Mesendoderm (in vitro differentiated cells): Measurements from ENCODE around the gene HECTD2.
"Not testable (repeated sequence)": the region's sequence is repeated elsewhere in the genome, so short reads cannot be mapped to it uniquely, and the experiment has no call there.

Source experiments
- DNase-seq: peaks from one replicate; pipeline ENCODE4 v3.0.0; 2013
- H2AK5ac ChIP-seq: 2 replicates; pipeline ENCODE4 v1.6.1; 2013; ENCODE audit warnings: low read length, inconsistent platforms
- H2BK120ac ChIP-seq: 2 replicates; pipeline ENCODE4 v1.6.1; 2013; ENCODE audit warnings: low read depth, mild to moderate bottlenecking, low read length, moderate library complexity, mixed read lengths
- H2BK15ac ChIP-seq: replicated peaks from 2 replicates; pipeline ENCODE4 v1.6.1; 2013; ENCODE audit warnings: low read depth, mild to moderate bottlenecking, moderate library complexity
- H2BK5ac ChIP-seq: 2 replicates; pipeline ENCODE4 v1.6.1; 2013; ENCODE audit warnings: low read length, inconsistent platforms
- H3K18ac ChIP-seq: 2 replicates; pipeline ENCODE4 v1.6.1; 2013; ENCODE audit warnings: mild to moderate bottlenecking, low read length, mixed read lengths
- H3K23ac ChIP-seq: one replicate; pipeline ENCODE4 v1.6.1; 2013; ENCODE audit warnings: low read length
- H3K27ac ChIP-seq: 2 replicates; pipeline ENCODE4 v1.5.1; 2013; ENCODE audit warnings: low read depth, mild to moderate bottlenecking, inconsistent platforms, low read length, moderate library complexity
- H3K27me3 ChIP-seq: 2 replicates; pipeline ENCODE4 v1.6.1; 2013; ENCODE audit warnings: low read length, control low read depth, mild to moderate bottlenecking, inconsistent platforms; ENCODE audit not compliant: insufficient read depth, poor library complexity
- H3K36me3 ChIP-seq: 2 replicates; pipeline ENCODE4 v1.6.1; 2013; ENCODE audit warnings: low read length, inconsistent platforms; ENCODE audit not compliant: control insufficient read depth, insufficient read depth
- H3K4ac ChIP-seq: one replicate; pipeline ENCODE4 v1.6.1; 2013; ENCODE audit warnings: low read depth, mild to moderate bottlenecking, low read length, moderate library complexity
- H3K4me1 ChIP-seq: 2 replicates; pipeline ENCODE4 v1.6.1; 2013; ENCODE audit warnings: low read depth, low read length, inconsistent platforms; ENCODE audit not compliant: control insufficient read depth
- H3K4me2 ChIP-seq: 2 replicates; pipeline ENCODE4 v1.6.1; 2013; ENCODE audit warnings: low read length
- H3K4me3 ChIP-seq: 2 replicates; pipeline ENCODE4 v1.5.1; 2013; ENCODE audit warnings: mild to moderate bottlenecking, low read length
- H3K56ac ChIP-seq: one replicate; pipeline ENCODE4 v1.6.1; 2013; ENCODE audit warnings: low read length
- H3K79me1 ChIP-seq: 2 replicates; pipeline ENCODE4 v1.6.1; 2013; ENCODE audit warnings: low read length, inconsistent platforms
- H3K79me2 ChIP-seq: 2 replicates; pipeline ENCODE4 v1.6.1; 2013; ENCODE audit warnings: mild to moderate bottlenecking, low read length; ENCODE audit not compliant: control insufficient read depth, insufficient read depth
- H3K9ac ChIP-seq: 2 replicates; pipeline ENCODE4 v1.6.1; 2013; ENCODE audit warnings: low read length, inconsistent platforms
- H4K5ac ChIP-seq: one replicate; pipeline ENCODE4 v1.6.1; 2013; ENCODE audit warnings: low read length
- H4K8ac ChIP-seq: one replicate; pipeline ENCODE4 v1.6.1; 2013; ENCODE audit warnings: low read depth, mild to moderate bottlenecking, control low read depth, low read length, moderate library complexity
- WGBS: extraction: QIAGEN DNeasy Blood & Tissue Kit; methylation state at CpG from one replicate; pipeline ENCODE4 v1.1.7; 2013; ENCODE audit warnings: low lambda C conversion rate, missing lambda C conversion rate; ENCODE audit not compliant: insufficient coverage; ENCODE audit errors: extremely low coverage; 5-methylcytosine and 5-hydroxymethylcytosine counted together

Gene HECTD2

DNA sequence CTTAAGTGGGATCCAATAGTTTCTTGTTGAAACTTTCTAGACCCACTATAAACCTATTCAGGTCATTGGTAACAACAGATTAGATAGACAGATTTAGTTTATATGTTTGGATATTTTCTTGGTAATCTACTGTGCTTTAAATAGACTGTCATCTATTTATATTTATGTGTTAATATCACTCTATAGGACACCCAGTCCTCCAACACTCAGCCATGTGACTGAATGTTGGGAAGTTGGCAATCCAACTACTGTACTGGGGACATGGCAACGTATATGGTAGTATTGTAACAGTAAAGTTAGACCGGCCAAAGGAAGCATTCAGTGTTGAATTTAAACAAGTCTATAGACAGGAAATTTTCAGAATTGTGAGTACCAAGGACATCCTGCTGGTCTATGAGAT is 42.6 kb upstream of the HECTD2 start:
- H3K4me1 ChIP-seq = no peaks in the 10 kb centered on the region
- H3K18ac ChIP-seq = no peak overlapping the region
- H3K27me3 ChIP-seq = no peaks in the 10 kb centered on the region
- H3K79me2 ChIP-seq = no peaks in the 10 kb centered on the region
- DNase-seq = no peak
- no peaks in the 10 kb centered on the region for H3K79me1 ChIP-seq
- H3K4me3 ChIP-seq = no peak overlapping the region
- no peak overlapping the region for H3K4me2 ChIP-seq
- H4K5ac ChIP-seq = no peak overlapping the region
- WGBS = no CpG with 5 or more reads among the region's 2 CpGs
- no peak overlapping the region for H4K8ac ChIP-seq
- no peak overlapping the region for H3K56ac ChIP-seq
- no peaks in the 10 kb centered on the region for H3K36me3 ChIP-seq
- H3K27ac ChIP-seq = no peak overlapping the region
- H3K4ac ChIP-seq = no peak overlapping the region
- no peak overlapping the region for H3K23ac ChIP-seq
- no peak overlapping the region for H2BK120ac ChIP-seq
- no peak overlapping the region for H3K9ac ChIP-seq
- H2BK15ac ChIP-seq = no peak overlapping the region
- H2AK5ac ChIP-seq = no peak overlapping the region
- H2BK5ac ChIP-seq = no peak overlapping the region

GRCh38 chr10:91369978-91370589 is 40.1 kb upstream of the HECTD2 start:
- DNase-seq = peak; percentile 38
- H3K18ac ChIP-seq, H2AK5ac ChIP-seq, H3K4me2 ChIP-seq, H3K4me1 ChIP-seq, H2BK15ac ChIP-seq, H3K79me2 ChIP-seq, H3K4me3 ChIP-seq, H2BK120ac ChIP-seq, H3K79me1 ChIP-seq, H4K5ac ChIP-seq, H3K4ac ChIP-seq, H3K36me3 ChIP-seq, H2BK5ac ChIP-seq, H4K8ac ChIP-seq, H3K56ac ChIP-seq, H3K23ac ChIP-seq, H3K9ac ChIP-seq, H3K27ac ChIP-seq, H3K27me3 ChIP-seq: not testable (repeated sequence)
- WGBS = no CpG with 5 or more reads among the region's 6 CpGs

DNA sequence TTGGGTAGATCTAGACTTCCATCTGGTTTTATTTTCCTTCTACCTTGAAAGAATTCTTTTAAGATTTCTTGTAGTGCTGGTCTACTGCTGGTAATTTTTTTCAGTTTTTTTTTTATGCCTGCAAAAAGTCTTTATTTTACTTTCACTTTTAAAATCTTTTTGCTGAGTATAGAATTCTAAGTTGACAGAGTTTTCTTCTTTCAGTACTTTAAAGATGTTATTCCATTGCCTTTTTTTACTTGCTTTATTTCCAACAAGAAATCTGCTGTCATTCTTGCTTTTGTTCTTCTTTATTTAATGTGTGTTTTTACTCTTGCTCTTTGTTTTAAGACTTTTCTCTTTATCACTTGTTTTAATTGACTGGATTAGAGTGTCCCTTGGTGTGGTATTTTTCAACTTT is 36.1 kb upstream of the HECTD2 start:
- no peak overlapping the region for H3K27ac ChIP-seq
- H3K56ac ChIP-seq = no peak overlapping the region
- no peaks in the 10 kb centered on the region for H3K79me2 ChIP-seq
- H2AK5ac ChIP-seq = no peak overlapping the region
- H3K36me3 ChIP-seq = no peaks in the 10 kb centered on the region
- no peak overlapping the region for H2BK120ac ChIP-seq
- H4K8ac ChIP-seq = no peak overlapping the region
- no peak overlapping the region for H3K4ac ChIP-seq
- H4K5ac ChIP-seq = no peak overlapping the region
- H3K4me1 ChIP-seq = no peaks in the 10 kb centered on the region
- H3K23ac ChIP-seq = no peak overlapping the region
- no peak overlapping the region for H3K4me2 ChIP-seq
- DNase-seq = no peak
- H3K4me3 ChIP-seq = no peak overlapping the region
- H3K27me3 ChIP-seq = no peaks in the 10 kb centered on the region
- no peak overlapping the region for H3K18ac ChIP-seq
- H2BK15ac ChIP-seq = no peak overlapping the region
- H3K9ac ChIP-seq = no peak overlapping the region
- H3K79me1 ChIP-seq = no peaks in the 10 kb centered on the region
- no peak overlapping the region for H2BK5ac ChIP-seq

DNA sequence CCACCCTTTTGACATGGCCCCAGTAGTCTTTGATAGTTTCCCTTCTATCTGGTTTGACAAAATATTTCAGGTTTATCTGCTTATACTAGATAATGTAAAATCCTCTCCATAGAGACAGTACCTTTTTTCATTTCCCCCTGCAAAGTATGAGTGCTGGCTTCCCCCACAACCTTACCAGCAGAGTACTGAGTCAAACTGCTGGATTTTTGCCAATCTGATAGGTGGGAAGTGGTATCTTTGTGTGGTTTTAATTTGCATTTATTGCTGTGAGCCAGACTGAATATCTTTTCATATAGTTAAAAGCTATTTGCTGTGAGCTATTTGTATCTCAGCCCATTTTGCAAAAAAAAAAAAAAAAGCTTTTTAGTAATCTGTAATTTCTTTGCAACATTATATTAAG is 32.1 kb upstream of the HECTD2 start:
- Histone ChIP-seq H3K4ac (no peak overlapping the region), H4K8ac (no peak overlapping the region), H4K5ac (no peak overlapping the region), H3K27ac (no peak overlapping the region), H3K79me1 (no peaks in the 10 kb centered on the region), H3K18ac (no peak overlapping the region), H3K36me3 (no peaks in the 10 kb centered on the region), H3K23ac (no peak overlapping the region), H2BK5ac (no peak overlapping the region), H3K4me2 (no peak overlapping the region), H3K79me2 (no peaks in the 10 kb centered on the region), H3K4me1 (peaks cover 4% of the 10 kb centered on the region), H3K27me3 (no peaks in the 10 kb centered on the region), H3K9ac (no peak overlapping the region), H2BK15ac (no peak overlapping the region), H2AK5ac (no peak overlapping the region), H3K56ac (no peak overlapping the region), H3K4me3 (no peak overlapping the region), H2BK120ac (no peak overlapping the region)
- no peak for DNase-seq

DNA sequence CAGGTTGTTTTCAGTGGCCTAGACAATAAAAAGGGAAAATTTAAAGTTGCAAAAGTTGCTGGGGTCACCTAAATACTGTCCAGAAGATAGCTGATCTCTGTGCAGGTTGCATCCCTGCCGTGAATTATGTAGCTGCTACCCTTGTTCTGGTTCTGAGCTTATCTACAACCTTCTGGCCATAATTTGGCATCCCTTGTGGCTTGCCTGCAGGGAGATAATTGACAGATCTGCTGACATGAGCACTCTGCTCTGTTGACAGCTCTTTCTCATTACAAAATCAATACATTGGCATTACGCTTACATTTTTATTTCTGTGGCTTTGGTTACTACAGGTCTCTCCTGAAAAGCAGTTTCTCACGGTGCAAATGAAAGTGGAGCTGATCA is 29.3 kb upstream of the HECTD2 start:
- no peak overlapping the region for H2BK5ac ChIP-seq
- no peak overlapping the region for H3K4ac ChIP-seq
- no peak overlapping the region for H4K8ac ChIP-seq
- no peak overlapping the region for H2BK15ac ChIP-seq
- H3K27ac ChIP-seq = no peak overlapping the region
- H3K79me2 ChIP-seq = no peaks in the 10 kb centered on the region
- H4K5ac ChIP-seq = no peak overlapping the region
- H3K27me3 ChIP-seq = no peaks in the 10 kb centered on the region
- H3K79me1 ChIP-seq = no peaks in the 10 kb centered on the region
- WGBS = no CpG with 5 or more reads among the region's 3 CpGs
- no peak for DNase-seq
- H2BK120ac ChIP-seq = no peak overlapping the region
- H3K4me2 ChIP-seq = no peak overlapping the region
- H3K4me1 ChIP-seq = peaks cover 4% of the 10 kb centered on the region
- H3K18ac ChIP-seq = no peak overlapping the region
- no peak overlapping the region for H3K4me3 ChIP-seq
- no peak overlapping the region for H3K9ac ChIP-seq
- H3K36me3 ChIP-seq = no peaks in the 10 kb centered on the region
- H3K56ac ChIP-seq = no peak overlapping the region
- no peak overlapping the region for H3K23ac ChIP-seq
- no peak overlapping the region for H2AK5ac ChIP-seq

GRCh38 chr10:91381257-91381891 is 28.8 kb upstream of the HECTD2 start:
- Histone ChIP-seq H2BK5ac (no peak overlapping the region), H3K4ac (no peak overlapping the region), H3K79me2 (no peaks in the 10 kb centered on the region), H2BK15ac (no peak overlapping the region), H2BK120ac (no peak overlapping the region), H3K27ac (no peak overlapping the region), H3K4me1 (peaks cover 4% of the 10 kb centered on the region), H4K8ac (no peak overlapping the region), H3K4me2 (no peak overlapping the region), H2AK5ac (no peak overlapping the region), H3K27me3 (no peaks in the 10 kb centered on the region), H3K79me1 (no peaks in the 10 kb centered on the region), H3K18ac (no peak overlapping the region), H3K4me3 (no peak overlapping the region), H3K36me3 (no peaks in the 10 kb centered on the region), H3K23ac (no peak overlapping the region), H4K5ac (no peak overlapping the region), H3K56ac (no peak overlapping the region), H3K9ac (no peak overlapping the region)
- no CpG with 5 or more reads among the region's 9 CpGs for WGBS
- DNase-seq = peak; percentile 47
